Mesenchymal stem cell (in vitro differentiated cells and primary cell): ENCODE measurements around the gene RAPGEF5.

Experiments used
- DNase-seq: peaks from one replicate; pipeline ENCODE4 v3.0.0-alpha.2; 2013
- H2AFZ ChIP-seq: one replicate; pipeline ENCODE4 v1.6.1; 2013; ENCODE audit warnings: low read depth, mild to moderate bottlenecking, control low read depth, inconsistent platforms, low read length, moderate library complexity
- H2AK5ac ChIP-seq: 2 replicates; pipeline ENCODE4 v1.6.1; 2013; ENCODE audit warnings: low read length, moderate library complexity, mild to moderate bottlenecking, inconsistent platforms; ENCODE audit not compliant: severe bottlenecking
- H2BK120ac ChIP-seq: one replicate; pipeline ENCODE4 v1.6.1; 2013; ENCODE audit warnings: low read depth, mild to moderate bottlenecking, inconsistent platforms, low read length, moderate library complexity
- H2BK12ac ChIP-seq, 2 experiments: one replicate each; pipeline ENCODE4 v1.6.1; 2013; ENCODE audit warnings: inconsistent platforms in 2 of 2, low read length in 2 of 2, mild to moderate bottlenecking in 2 of 2, moderate library complexity in 2 of 2, control low read depth in 1 of 2
- H2BK15ac ChIP-seq: one replicate; pipeline ENCODE4 v1.6.1; 2013; ENCODE audit warnings: mild to moderate bottlenecking, low read depth, inconsistent platforms; ENCODE audit not compliant: poor library complexity, severe bottlenecking
- H2BK5ac ChIP-seq: 2 replicates; pipeline ENCODE4 v1.6.1; 2013; ENCODE audit warnings: low read depth, mild to moderate bottlenecking, low read length, control low read depth, inconsistent platforms; ENCODE audit not compliant: poor library complexity, severe bottlenecking
- H3K14ac ChIP-seq, 2 experiments: one replicate each; pipeline ENCODE4 v1.6.1; 2013; ENCODE audit warnings: inconsistent platforms in 2 of 2, low read length in 2 of 2, control low read depth in 1 of 2, mild to moderate bottlenecking in 1 of 2, moderate library complexity in 1 of 2
- H3K18ac ChIP-seq, 2 experiments: one replicate each; pipeline ENCODE4 v1.6.1; 2013; ENCODE audit warnings: inconsistent platforms in 2 of 2, low read length in 2 of 2, control low read depth in 1 of 2, low read depth in 1 of 2, mild to moderate bottlenecking in 1 of 2
- H3K23ac ChIP-seq, 2 experiments: one replicate each; pipeline ENCODE4 v1.6.1; 2013; ENCODE audit warnings: inconsistent platforms in 2 of 2, low read length in 2 of 2, mild to moderate bottlenecking in 2 of 2, moderate library complexity in 2 of 2, control low read depth in 1 of 2
- H3K27ac ChIP-seq: 2 replicates; pipeline ENCODE4 v1.5.1; 2013; ENCODE audit warnings: mild to moderate bottlenecking, moderate library complexity, low read length, control low read depth, inconsistent platforms; ENCODE audit not compliant: poor library complexity, severe bottlenecking
- H3K27me3 ChIP-seq, 2 experiments: 2 replicates each; pipeline versions ENCODE4 v1.6.1 to v1.7.0; 2013; ENCODE audit warnings: low read length in 2 of 2, mild to moderate bottlenecking in 2 of 2, moderate library complexity in 2 of 2, control low read depth in 1 of 2, inconsistent platforms in 1 of 2; ENCODE audit not compliant: control insufficient read depth in 1 of 2, insufficient read depth in 1 of 2
- H3K36me3 ChIP-seq, 2 experiments: 2 replicates each; pipeline versions ENCODE4 v1.6.1 to v1.7.0; 2013; ENCODE audit warnings: low read length in 2 of 2, control low read depth in 1 of 2, inconsistent platforms in 1 of 2, low read depth in 1 of 2, mild to moderate bottlenecking in 1 of 2; ENCODE audit not compliant: insufficient read depth in 2 of 2, control insufficient read depth in 1 of 2
- H3K4ac ChIP-seq, 2 experiments: one replicate each; pipeline ENCODE4 v1.6.1; 2013; ENCODE audit warnings: inconsistent platforms in 2 of 2, low read length in 2 of 2, mild to moderate bottlenecking in 2 of 2, moderate library complexity in 2 of 2, control low read depth in 1 of 2, low read depth in 1 of 2
- H3K4me1 ChIP-seq: 2 replicates; pipeline ENCODE4 v1.6.1; 2013; ENCODE audit warnings: low read depth, low read length, control low read depth; ENCODE audit not compliant: control insufficient read depth, insufficient read depth
- H3K4me2 ChIP-seq: 2 replicates; pipeline ENCODE4 v1.6.1; 2013; ENCODE audit warnings: low read length, mild to moderate bottlenecking, inconsistent platforms; ENCODE audit not compliant: poor library complexity, severe bottlenecking
- H3K4me3 ChIP-seq, 2 experiments: 2 replicates each; pipeline versions ENCODE4 v1.5.1 to v1.7.0; 2013; ENCODE audit warnings: low read length in 2 of 2, mild to moderate bottlenecking in 2 of 2, control low read depth in 1 of 2, low read depth in 1 of 2; ENCODE audit not compliant: insufficient read depth in 1 of 2
- H3K79me1 ChIP-seq: replicated peaks from 2 replicates; pipeline ENCODE4 v1.6.1; 2013; ENCODE audit warnings: mild to moderate bottlenecking, control low read depth, low read length, inconsistent platforms; ENCODE audit not compliant: poor library complexity, severe bottlenecking
- H3K9ac ChIP-seq: 2 replicates; pipeline ENCODE4 v1.7.0; 2013; ENCODE audit warnings: mild to moderate bottlenecking, low read length, moderate library complexity
- H3K9me3 ChIP-seq: 2 replicates; pipeline ENCODE4 v1.7.0; 2013; ENCODE audit warnings: mild to moderate bottlenecking, low read length; ENCODE audit not compliant: control insufficient read depth
- H4K8ac ChIP-seq: one replicate; pipeline ENCODE4 v1.6.1; 2013; ENCODE audit warnings: inconsistent platforms, mild to moderate bottlenecking, low read length, moderate library complexity
- H4K91ac ChIP-seq: one replicate; pipeline ENCODE4 v1.6.1; 2013; ENCODE audit warnings: mild to moderate bottlenecking, low read length, inconsistent platforms
- WGBS: methylation state at CpG from one replicate; pipeline ENCODE4 v1.1.7; 2013; ENCODE audit warnings: mixed read lengths; 5-methylcytosine and 5-hydroxymethylcytosine counted together

RAPGEF5 gene

GRCh38 chr7:22189741-22190140 is 167.2 kb downstream of the RAPGEF5 start:
- no peak overlapping the region for H2BK12ac ChIP-seq
- no peak overlapping the region for H2BK15ac ChIP-seq
- no peak overlapping the region for H2AFZ ChIP-seq
- DNase-seq: no peak
- no peak overlapping the region for H3K14ac ChIP-seq
- H3K9ac ChIP-seq: no peak overlapping the region
- peaks cover 7% of the 10 kb centered on the region for H3K4me1 ChIP-seq
- peaks cover 3 to 20% of the 10 kb centered on the region in 2 experiments for H3K27me3 ChIP-seq
- no peak overlapping the region for H3K18ac ChIP-seq
- H3K36me3 ChIP-seq: no peaks in the 10 kb centered on the region
- H4K8ac ChIP-seq: no peak overlapping the region
- no peak overlapping the region for H3K23ac ChIP-seq
- no peak overlapping the region for H3K4ac ChIP-seq
- H4K91ac ChIP-seq: no peak overlapping the region
- H2BK5ac ChIP-seq: no peak overlapping the region
- H2AK5ac ChIP-seq: no peak overlapping the region
- H3K4me3 ChIP-seq: no peak overlapping the region
- H3K9me3 ChIP-seq: no peaks in the 10 kb centered on the region
- WGBS: 71% methylated on average over 6 of the region's 6 CpGs
- H2BK120ac ChIP-seq: no peak overlapping the region
- H3K79me1 ChIP-seq: no peaks in the 10 kb centered on the region
- no peak overlapping the region for H3K27ac ChIP-seq
- no peak overlapping the region for H3K4me2 ChIP-seq

- Histone ChIP-seq H3K4me3 (no peak overlapping the region), H3K4me2 (no peak overlapping the region), H3K23ac (no peak overlapping the region), H3K27ac (no peak overlapping the region), H3K36me3 (no peaks in the 10 kb centered on the region), H2BK120ac (no peak overlapping the region), H2BK5ac (no peak overlapping the region), H2BK12ac (no peak overlapping the region), H2AFZ (no peak overlapping the region), H3K9me3 (no peaks in the 10 kb centered on the region), H3K27me3 (peaks cover 3 to 18% of the 10 kb centered on the region in 2 experiments), H3K4me1 (peaks cover 7% of the 10 kb centered on the region), H2AK5ac (no peak overlapping the region), H3K9ac (no peak overlapping the region), H3K4ac (no peak overlapping the region), H3K18ac (no peak overlapping the region), H3K79me1 (no peaks in the 10 kb centered on the region), H4K91ac (no peak overlapping the region), H4K8ac (no peak overlapping the region), H2BK15ac (no peak overlapping the region), H3K14ac (no peak overlapping the region)
- 85% methylated on average over 2 of the region's 3 CpGs for WGBS
- DNase-seq: no peak
These were observed 167.7 kb downstream of the RAPGEF5 start for GRCh38 chr7:22189230-22189629.

- no peak overlapping the region for H2AFZ ChIP-seq
- no peak overlapping the region for H3K4ac ChIP-seq
- no peak overlapping the region for H3K4me2 ChIP-seq
- H3K23ac ChIP-seq: no peak overlapping the region
- H3K4me1 ChIP-seq: no peaks in the 10 kb centered on the region
- H3K9ac ChIP-seq: no peak overlapping the region
- H3K9me3 ChIP-seq: no peaks in the 10 kb centered on the region
- H3K18ac ChIP-seq: no peak overlapping the region
- no peak for DNase-seq
- WGBS: 91% methylated on average over 3 of the region's 6 CpGs
- H3K27me3 ChIP-seq: peaks cover 0 to 8% of the 10 kb centered on the region in 2 experiments
- no peak overlapping the region for H2BK120ac ChIP-seq
- H2BK12ac ChIP-seq: no peak overlapping the region
- H4K91ac ChIP-seq: no peak overlapping the region
- no peaks in the 10 kb centered on the region for H3K79me1 ChIP-seq
- no peak overlapping the region for H3K27ac ChIP-seq
- no peak overlapping the region for H3K14ac ChIP-seq
- H3K36me3 ChIP-seq: no peaks in the 10 kb centered on the region
- no peak overlapping the region for H2BK5ac ChIP-seq
- no peak overlapping the region for H4K8ac ChIP-seq
- no peak overlapping the region for H2AK5ac ChIP-seq
- no peak overlapping the region for H2BK15ac ChIP-seq
- no peak overlapping the region for H3K4me3 ChIP-seq
These were observed 169.1 kb downstream of the RAPGEF5 start for GRCh38 chr7:22187691-22188348.

GRCh38 chr7:22185559-22185958 is 171.4 kb downstream of the RAPGEF5 start:
- H4K91ac ChIP-seq: no peak overlapping the region
- H3K4me3 ChIP-seq: no peak overlapping the region
- no peak overlapping the region for H2BK5ac ChIP-seq
- no peak overlapping the region for H2AFZ ChIP-seq
- H3K23ac ChIP-seq: no peak overlapping the region
- no peaks in the 10 kb centered on the region for H3K9me3 ChIP-seq
- no peaks in the 10 kb centered on the region for H3K36me3 ChIP-seq
- H3K27ac ChIP-seq: no peak overlapping the region
- no peak overlapping the region for H3K9ac ChIP-seq
- no peak overlapping the region for H4K8ac ChIP-seq
- H3K27me3 ChIP-seq: peaks cover 0 to 4% of the 10 kb centered on the region in 2 experiments
- no peaks in the 10 kb centered on the region for H3K79me1 ChIP-seq
- no CpG with 5 or more reads among the region's 1 CpG for WGBS
- H2BK120ac ChIP-seq: no peak overlapping the region
- no peak overlapping the region for H3K4ac ChIP-seq
- H2BK12ac ChIP-seq: no peak overlapping the region
- H3K18ac ChIP-seq: no peak overlapping the region
- no peak for DNase-seq
- H2AK5ac ChIP-seq: no peak overlapping the region
- H3K4me1 ChIP-seq: no peaks in the 10 kb centered on the region
- H3K4me2 ChIP-seq: no peak overlapping the region
- H2BK15ac ChIP-seq: no peak overlapping the region
- no peak overlapping the region for H3K14ac ChIP-seq
